ENCODE measurements around the gene CAMK2D.

GRCh38 chr4:113732967-113733527 lies 28.5 kb downstream of the CAMK2D start:
- TF ChIP-seq SPI1 (IDR thresholded peaks at IDR 0.05; ENCODE audit: low read depth, low read length) (no peak), POLR2AphosphoS5 (IDR thresholded peaks at IDR 0.05; ENCODE audit: low read depth, low read length) (no peak), POLR2A (IDR thresholded peaks at IDR 0.05; ENCODE audit: low read depth, low read length) (no peak), TAF1 (IDR thresholded peaks at IDR 0.05; ENCODE audit: low read depth, low read length) (no peak)
